ENCODE data around the gene P4HTM. TPM values are rescaled to one million over a fixed set of nuclear protein-coding genes. Genes with fewer than 3 reads are reported as not detected.

Gene P4HTM, protein sequence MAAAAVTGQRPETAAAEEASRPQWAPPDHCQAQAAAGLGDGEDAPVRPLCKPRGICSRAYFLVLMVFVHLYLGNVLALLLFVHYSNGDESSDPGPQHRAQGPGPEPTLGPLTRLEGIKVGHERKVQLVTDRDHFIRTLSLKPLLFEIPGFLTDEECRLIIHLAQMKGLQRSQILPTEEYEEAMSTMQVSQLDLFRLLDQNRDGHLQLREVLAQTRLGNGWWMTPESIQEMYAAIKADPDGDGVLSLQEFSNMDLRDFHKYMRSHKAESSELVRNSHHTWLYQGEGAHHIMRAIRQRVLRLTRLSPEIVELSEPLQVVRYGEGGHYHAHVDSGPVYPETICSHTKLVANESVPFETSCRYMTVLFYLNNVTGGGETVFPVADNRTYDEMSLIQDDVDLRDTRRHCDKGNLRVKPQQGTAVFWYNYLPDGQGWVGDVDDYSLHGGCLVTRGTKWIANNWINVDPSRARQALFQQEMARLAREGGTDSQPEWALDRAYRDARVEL
- total RNA-seq, result 59.0 TPM

- peak; percentile 47 to 91 (median 78) for DNase-seq (ENCODE audit: low read depth in 2 of 3, low spot score in 2 of 3)
These were observed at the start of gene P4HTM for GRCh38 chr3:48989796-48990635. Gene P4HTM, plus strand, starts transcription at chr3:48990241. Its CDS starts 16 bp downstream, at chr3:48990257.

- no peak for DNase-seq (ENCODE audit: low read depth in 2 of 3, low spot score in 2 of 3)
These were observed 44.6 kb upstream of the P4HTM start for GRCh38 chr3:48945432-48945831.

DNA sequence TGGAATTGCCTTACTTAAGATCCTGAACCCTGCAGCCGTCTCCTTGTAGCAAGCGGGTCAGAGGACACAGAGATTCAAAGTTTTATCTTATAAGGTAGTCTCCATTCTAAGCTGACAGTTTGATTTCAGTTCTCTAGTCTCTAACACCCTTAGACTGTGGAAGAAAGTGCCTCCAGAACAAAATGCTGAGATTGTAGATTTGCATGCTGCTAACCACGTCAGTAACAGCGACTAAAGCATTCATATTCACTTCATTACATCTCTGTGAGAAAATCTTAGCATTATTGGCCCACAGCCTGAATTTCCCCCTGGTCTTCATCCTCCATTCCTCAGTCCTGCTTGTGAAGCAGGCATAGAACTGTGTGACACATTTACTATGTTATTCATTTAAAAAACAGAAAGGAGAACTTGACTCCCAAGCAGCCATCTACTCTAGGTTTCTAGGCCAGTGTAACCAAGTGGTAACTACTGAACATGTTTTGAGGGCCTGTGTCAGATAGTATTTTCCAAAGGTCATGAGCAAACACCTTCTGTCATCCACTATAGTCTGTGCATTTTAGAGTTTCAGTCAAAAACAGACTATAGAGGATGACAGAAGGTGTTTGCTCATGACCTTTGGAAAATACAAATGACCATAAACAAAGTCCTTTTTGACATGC, 44.0 kb upstream of the P4HTM start:
- no peak for DNase-seq (ENCODE audit: low read depth in 2 of 3, low spot score in 2 of 3)

DNA sequence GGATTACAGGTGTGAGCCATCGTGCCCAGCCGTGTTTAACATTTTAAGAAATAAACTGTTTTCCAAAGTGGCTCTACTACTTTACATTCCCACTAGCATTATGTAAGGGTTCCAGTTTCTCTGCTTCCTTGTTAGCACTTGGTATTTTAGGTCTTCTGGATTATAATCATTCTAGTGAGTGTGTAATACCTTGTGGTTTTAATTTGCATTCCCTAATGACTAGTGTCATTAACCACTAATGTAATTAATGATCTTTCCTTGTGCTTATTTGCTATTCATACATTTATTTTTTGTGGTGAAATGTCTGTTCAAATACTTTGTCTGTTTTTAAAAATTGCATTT, 40.7 kb upstream of the P4HTM start:
- no peak for DNase-seq (ENCODE audit: low read depth in 2 of 3, low spot score in 2 of 3)

- no peak for DNase-seq (ENCODE audit: low read depth in 2 of 3, low spot score in 2 of 3)
These were observed 40.0 kb upstream of the P4HTM start for GRCh38 chr3:48950051-48950450.

DNA sequence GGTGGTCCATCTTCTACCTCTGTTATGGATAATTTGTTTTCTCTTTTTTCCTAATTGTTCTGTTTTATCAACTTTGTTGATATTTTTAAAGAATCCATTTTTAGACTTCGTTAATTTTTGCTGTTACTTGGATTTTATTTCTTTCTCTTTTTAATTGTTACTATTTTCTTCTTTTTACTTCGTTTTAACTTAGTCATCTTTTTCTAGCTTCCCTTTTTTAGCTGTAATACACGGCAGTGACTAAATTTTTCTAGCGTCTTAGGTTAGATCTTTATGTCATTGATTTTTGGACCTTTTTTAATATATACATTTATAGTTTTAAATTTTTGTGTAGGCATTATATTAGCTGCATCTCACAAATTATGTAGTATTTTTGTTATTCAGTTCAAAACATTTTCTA, 38.3 kb upstream of the P4HTM start:
- DNase-seq (ENCODE audit: low read depth in 2 of 3, low spot score in 2 of 3), result peak in 1 of 3 donors; percentile 12

- peak; percentile 16 to 36 (median 36) for DNase-seq (ENCODE audit: low read depth in 2 of 3, low spot score in 2 of 3)
These were observed 37.4 kb upstream of the P4HTM start for GRCh38 chr3:48952510-48953118.

DNA sequence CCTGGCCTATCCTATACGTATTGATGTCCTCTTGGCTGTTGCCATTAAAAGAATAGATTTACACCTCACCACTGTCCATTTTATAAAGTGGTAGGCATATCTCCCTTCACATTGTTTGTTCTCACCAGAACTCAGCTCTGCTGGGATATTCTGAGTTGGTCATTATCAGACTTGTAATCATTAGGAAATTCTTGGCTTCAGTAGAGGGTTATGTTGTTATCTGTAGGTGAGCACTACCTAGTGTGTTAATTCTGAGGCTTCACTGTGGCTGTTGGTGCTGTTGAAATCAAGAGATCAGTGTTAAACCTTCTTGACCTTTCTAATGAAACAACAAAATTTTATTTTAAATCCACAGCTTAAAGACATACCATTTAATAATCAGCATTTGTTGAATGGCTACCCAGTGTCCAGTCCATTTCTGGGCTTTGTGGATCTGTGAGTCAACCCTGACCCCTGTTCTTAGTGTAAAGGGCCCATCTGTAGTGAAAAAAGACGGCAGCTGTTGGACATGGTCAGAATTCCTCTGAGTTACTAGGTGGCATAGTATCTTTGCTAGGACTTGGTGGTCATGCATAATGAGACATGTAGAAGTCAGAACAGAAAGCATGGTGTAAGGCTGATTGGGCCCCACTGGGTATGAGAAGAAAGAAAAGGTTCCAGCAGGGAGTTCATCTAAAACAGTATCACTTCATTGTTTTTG, 32.9 kb upstream of the P4HTM start:
- no peak for DNase-seq (ENCODE audit: low read depth in 2 of 3, low spot score in 2 of 3)

GRCh38 chr3:48960841-48961413, 29.1 kb upstream of the P4HTM start:
- no peak for DNase-seq (ENCODE audit: low read depth in 2 of 3, low spot score in 2 of 3)

GRCh38 chr3:48962340-48962739, 27.7 kb upstream of the P4HTM start:
- DNase-seq (ENCODE audit: low read depth in 2 of 3, low spot score in 2 of 3), result no peak

DNA sequence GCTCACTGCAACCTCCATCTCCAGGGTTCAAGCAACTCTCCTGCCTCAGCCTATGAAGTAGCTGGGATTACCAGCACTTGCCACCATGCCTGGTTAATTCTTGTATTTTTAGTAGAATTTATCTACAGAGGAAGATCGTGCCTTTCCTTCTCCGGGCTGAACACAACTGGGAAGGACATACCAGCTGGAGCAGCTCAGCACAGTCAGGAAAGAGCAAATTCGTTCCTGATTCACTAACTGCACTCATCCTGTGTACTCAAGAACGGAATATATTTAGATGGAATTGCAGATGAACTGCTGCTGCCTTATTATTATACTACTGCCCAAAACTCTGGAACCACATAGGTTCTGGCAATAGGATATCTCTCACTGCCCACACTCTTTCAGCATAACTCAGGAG, 27.1 kb upstream of the P4HTM start:
- DNase-seq (ENCODE audit: low read depth in 2 of 3, low spot score in 2 of 3), result no peak

DNA sequence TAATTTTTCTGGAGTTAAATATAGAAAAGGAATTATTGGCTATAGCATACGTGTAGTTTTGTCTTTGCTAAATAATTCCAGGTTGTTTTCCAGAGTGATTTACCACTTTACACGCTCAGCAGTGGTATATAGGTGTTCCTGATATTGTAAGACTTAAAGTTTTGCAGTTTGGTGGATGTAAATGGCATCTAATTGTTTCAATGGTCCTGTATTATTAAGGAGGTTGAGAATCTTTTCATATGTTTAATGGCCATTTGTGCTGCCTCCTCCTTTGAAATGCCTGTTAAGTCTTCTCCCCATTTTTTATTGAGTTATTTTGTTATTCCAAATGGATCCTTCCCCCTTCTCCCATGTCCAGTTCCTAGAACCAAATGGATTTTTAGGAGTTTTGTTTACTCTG, 26.4 kb upstream of the P4HTM start:
- DNase-seq (ENCODE audit: low read depth in 2 of 3, low spot score in 2 of 3), result no peak

GRCh38 chr3:48966367-48966766, 23.7 kb upstream of the P4HTM start:
- DNase-seq (ENCODE audit: low read depth in 2 of 3, low spot score in 2 of 3), result no peak

- DNase-seq (ENCODE audit: low read depth in 2 of 3, low spot score in 2 of 3), result no peak
These were observed 23.1 kb upstream of the P4HTM start for GRCh38 chr3:48966876-48967361.

DNA sequence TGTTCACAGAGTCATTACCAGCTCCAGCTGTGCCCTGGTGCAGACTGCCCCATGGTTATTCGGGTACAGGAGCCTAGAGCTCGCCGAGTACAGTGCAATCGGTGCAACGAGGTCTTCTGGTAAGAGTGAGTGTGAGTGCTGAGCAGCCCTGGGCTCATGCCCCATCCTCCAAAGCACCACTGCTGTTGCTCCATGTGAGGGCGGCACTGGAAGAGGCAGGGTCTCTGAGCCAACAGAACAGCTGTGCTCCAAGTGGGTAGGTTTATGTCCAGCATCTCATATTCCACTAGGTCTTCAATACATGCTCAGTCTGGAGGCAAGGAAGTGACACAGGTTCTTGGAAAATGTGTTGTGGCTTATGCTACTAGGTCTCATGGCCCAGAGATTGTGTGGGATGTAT, 19.5 kb upstream of the P4HTM start:
- no peak for DNase-seq (ENCODE audit: low read depth in 2 of 3, low spot score in 2 of 3)

DNA sequence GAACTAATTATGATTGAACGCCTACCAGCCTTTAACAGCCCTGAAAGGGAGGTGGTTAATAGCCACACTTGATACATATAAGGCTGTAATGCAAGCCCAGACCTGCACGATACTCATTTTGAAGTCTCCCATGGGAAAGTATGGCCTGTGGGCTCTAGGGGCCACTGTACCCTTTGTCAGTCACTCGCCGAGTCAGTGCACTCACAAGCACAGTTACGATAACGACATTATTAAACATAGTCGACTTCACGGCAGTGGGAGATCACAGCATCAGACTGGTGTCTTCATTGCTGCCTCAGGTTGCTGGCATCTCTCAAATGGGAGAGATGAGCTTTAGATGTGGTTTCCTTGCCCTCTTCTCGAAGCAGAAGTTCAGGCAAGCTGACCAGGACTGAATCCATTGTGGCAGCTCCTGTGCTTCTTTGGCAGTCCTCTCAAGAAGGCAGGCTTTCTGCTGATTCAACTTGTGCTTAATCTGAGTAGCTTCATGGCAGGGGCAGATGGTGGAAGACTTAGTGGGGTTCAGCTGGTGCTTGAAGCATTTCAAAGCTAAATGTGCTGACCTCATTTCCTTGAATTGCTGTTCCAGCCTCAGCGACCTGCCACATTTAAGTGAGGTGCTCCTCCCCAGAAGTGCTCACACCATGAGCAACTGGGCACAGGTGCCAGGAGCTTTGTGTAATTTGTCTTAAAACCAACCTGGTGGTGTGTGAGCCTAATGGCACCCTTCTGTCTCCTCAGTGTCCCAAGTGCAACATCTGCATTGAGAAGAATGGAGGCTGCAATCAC, 15.8 kb upstream of the P4HTM start:
- no peak for DNase-seq (ENCODE audit: low read depth in 2 of 3, low spot score in 2 of 3)

GRCh38 chr3:48979451-48979850, 10.6 kb upstream of the P4HTM start:
- DNase-seq (ENCODE audit: low read depth in 2 of 3, low spot score in 2 of 3), result no peak

DNA sequence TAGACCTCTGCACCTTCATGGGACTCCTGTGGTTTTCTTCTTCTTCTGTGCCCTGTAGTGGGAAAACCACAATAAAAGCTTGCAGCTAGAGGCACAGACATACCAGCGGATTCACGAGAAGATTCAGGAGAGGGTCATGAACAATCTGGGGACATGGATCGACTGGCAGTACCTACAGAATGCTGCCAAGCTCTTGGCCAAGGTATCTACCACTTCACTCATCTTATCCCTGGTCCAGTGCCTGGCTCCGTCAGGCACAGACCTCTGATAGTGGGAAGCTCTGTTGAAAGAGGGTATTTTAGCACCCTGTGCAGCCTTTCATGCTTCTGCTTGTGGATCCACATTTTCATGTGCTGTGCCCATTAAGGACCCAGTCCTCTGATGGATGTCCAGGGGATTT, 9.7 kb upstream of the P4HTM start:
- no peak for DNase-seq (ENCODE audit: low read depth in 2 of 3, low spot score in 2 of 3)

GRCh38 chr3:48982016-48982415, 8.0 kb upstream of the P4HTM start:
- no peak for DNase-seq (ENCODE audit: low read depth in 2 of 3, low spot score in 2 of 3)
